HG03457 (cell line): ENCODE data around the gene SURF1.

ENCODE experiments used
- ATAC-seq: cut with Tn5 transposase; IDR thresholded peaks from one replicate; pipeline ENCODE4 v1.9.1; 2021; ENCODE audit warnings: moderate number of reproducible peaks; ENCODE audit not compliant: unreplicated experiment

The SURF1 gene

DNA sequence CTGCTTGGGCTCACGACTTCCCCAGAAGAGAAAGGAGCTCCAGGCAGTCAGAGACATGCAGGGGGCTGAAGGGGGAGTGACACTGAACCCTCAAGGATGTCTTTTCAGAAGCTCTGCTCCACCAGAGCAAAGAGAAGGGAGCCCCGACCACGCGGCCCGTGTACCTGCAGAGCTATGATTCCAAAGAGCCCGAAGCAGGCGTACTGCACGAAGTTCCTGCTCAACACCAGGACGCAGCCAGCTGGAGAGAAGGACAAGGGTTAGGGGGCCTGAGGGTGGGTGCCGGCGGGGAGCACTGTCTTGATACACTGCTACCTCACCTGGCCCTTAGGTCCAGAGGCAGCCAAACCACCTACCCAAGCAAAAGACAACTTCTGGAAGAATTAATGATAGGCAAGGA lies 10.1 kb upstream of the SURF1 start:
- no peak for ATAC-seq

DNA sequence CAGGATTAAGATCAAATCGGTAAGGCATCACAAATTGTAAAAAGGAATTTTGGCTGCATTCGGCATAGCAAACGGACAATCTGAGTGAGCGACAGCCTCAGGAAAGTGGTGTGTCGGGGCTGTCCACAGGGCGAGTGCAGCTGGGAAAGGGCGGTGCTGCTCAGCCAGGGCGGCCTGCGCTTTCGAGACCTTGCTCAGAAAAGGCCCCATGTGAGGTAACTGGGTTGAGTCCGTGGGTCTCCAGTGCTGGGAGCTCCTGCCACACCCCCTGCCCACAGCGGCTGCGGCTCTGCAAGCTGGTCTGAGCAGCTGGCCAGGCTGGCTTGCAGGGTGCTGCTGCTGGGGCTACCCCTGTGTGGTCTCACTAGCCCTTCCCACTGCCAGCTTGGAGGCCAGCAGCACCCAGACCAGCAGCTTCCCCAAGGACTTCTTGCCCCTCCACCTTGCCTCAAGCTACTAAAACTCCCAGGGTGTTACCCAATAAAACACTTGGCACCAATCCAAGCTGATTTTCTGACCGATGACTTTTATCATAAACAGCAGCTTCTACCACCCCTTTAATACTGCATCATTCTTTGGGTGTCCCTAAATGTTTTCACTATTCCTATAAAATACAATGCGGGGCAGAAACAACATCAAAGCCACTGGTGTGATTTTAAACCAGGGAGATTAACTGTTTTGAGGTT lies 6.2 kb upstream of the SURF1 start:
- no peak for ATAC-seq

GRCh38 chr9:133361507-133362092 lies 5.3 kb upstream of the SURF1 start:
- ATAC-seq: no peak

DNA sequence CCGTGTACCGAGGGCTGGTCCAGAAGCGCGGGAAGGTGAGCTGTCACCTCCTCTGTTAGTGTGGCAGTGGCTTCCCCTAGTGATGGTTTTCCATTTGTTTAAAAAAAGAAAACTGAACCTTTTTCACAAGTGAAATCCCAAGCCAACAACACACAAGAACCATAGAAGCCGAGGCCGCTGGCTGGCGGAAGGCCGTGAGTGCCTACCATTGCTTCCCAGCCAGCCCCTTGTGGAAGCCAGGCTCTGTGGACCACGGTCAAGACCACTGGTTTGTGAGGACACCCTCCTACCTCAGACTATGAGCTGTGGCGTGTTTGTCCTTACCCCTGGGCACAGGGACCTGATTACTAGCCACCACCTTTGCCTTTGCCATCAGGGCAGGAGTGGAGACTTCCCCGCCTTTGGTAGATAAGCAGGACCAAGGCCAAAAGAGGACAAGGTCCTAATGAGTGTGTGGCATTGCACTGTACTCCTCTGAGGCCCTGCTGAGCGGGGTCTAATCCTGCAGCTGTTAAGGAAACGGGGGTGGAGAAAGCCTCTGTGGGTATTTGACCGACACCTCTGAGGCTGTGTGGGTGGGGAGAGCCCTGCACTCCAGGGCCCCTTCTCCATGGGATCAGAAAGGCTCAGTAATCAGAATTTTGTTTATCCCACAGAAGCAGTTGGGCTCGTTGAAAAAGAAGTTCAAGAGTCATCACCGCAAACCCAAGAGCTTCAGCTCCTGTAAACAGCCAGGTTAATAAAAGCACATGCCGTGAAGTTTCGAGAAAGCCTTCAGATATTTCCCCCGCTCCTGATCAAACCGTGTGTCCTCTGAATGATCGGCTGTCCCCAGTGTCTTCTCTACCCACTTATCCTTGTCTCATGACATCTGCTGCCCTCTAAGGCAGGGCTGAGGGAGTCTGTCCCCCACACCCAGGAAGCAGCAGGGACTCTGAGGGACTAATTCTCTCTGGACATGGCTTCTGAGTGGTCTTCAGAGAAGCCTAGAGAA lies 4.4 kb upstream of the SURF1 start:
- ATAC-seq: no peak

GRCh38 chr9:133359399-133360175 lies 3.3 kb upstream of the SURF1 start:
- no peak for ATAC-seq

DNA sequence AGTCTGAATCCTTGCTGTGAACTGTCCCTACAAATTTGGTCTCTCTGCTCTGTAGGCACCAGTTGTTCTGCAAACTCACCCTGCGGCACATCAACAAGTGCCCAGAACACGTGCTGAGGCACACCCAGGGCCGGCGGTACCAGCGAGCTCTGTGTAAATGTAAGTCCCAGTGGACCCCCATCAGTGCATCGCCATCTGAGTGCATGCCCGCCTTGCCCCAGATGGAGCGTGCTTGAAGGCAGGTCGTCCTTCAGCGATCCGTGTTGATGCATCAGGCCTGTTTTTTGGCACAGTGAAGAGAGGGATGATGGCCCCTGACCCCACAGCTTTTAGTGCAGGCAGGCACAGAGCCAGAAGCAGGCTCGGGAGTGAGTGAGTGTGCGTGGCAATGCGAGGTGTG lies 1.4 kb upstream of the SURF1 start:
- ATAC-seq: no peak

DNA sequence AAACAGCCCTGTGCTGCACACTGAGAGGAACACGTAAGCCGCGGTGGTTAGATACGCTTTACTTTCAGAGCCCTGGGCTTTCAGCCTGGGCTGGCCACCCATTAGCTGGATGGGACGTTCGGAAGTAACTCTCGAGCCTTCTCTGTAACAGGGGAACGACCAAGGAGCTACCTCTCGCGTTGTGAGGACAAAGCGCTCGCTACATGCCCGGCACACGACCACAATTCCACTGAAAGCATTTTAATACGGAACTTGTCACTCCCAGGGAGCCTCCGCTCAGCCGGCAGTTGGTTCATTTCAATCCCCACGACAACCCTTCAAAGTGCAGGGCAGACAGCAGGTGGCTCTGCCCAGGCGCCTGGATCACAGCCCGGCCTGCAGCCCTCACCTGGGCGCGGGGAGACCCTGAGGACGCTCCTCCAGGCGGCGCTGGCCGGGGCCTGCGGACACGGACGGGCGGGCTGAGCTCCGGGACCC lies 368 bp downstream of the SURF1 start:
- no peak for ATAC-seq

GRCh38 chr9:133354766-133355165 lies 1.5 kb downstream of the SURF1 start:
- ATAC-seq: no peak

DNA sequence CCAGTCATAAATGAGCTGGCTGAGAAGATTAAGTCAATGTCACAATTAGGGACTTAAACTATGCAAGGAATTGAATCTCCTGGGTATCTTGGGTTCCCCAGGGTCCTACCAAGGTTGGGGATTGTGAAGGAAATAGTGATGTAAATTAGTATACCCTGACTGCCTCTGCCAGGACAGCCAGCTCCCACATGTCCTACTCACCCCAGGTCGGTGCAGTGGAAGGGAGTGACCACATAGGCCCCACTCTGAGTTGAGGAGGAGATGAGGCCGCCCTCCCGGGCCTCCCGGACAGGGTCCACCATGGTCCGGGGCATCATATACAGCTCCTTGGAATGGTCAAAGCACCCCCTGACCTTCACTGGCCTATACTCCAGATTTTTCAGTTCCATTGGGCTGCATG lies 2.7 kb downstream of the SURF1 start:
- no peak for ATAC-seq

DNA sequence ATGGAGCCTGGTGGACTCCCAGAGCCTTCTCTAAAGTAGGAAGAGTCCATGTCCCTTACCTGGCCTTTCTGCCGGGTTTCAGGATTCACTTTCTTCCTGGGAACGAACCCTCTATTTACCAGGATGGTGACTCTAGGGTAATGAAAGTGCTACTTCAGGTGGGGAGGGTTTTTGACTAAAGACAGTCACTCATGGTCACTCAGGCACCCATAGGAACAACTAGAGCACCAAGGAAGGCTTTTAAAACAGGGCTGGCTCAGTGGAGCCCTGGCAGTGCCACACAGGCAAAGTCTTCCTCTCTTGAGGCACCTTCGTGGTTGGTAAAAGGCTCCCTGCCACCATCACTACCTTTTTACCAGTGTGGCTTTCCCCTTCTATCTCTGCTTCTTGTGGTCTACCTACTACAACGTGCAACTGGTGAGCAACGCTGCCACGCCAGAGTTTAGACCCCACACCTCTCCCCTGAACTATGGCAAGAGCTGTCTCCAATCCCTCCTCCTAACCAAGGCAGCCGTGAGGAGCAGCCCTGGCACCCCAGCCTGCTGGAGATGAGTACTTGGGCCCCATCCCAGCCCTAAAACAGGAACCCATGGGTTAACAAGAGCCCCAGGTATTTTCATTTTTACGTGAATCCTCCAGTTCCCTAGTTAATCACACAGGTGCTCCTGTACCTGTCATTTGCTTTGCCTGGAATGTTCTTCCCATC lies 3.5 kb downstream of the SURF1 start:
- ATAC-seq: no peak

DNA sequence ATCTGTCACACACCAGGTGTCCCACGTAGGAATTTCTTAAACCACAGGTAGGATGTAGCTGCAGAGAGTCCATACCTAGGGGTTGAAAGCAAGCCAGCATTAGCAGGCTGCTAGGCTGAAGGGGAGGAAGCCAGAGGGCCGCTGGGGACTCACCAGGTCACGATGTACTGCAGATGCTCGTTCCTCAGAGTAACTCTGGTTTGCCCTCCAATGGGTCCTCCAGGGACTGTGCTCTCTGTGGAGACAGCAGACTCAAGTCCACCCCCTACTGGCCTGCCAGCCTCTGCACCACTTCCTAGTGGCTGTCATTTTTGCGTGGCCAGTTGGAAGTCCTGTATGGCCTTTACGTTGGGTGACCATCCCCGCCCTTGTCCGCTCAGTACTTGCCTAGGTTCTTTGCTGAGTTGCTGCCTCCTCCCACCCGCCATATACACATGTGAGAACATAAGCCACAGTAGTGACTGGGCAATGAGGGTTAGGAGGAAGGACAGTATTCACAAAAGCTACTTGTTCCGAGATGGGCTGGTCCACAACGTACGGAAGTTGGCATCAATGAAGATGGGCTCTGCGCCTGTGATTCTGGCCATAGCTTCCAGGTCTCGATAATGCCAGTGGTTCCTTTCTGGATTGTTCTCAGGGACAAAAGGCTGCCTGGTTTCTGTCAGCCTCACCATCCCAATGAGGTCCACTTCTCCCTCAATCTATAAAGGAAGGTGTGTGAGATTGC lies 4.2 kb downstream of the SURF1 start:
- ATAC-seq: no peak

- no peak for ATAC-seq
These were observed 4.8 kb downstream of the SURF1 start for GRCh38 chr9:133351526-133351907.

- ATAC-seq: no peak
These were observed 6.2 kb downstream of the SURF1 start for GRCh38 chr9:133349965-133350616.

DNA sequence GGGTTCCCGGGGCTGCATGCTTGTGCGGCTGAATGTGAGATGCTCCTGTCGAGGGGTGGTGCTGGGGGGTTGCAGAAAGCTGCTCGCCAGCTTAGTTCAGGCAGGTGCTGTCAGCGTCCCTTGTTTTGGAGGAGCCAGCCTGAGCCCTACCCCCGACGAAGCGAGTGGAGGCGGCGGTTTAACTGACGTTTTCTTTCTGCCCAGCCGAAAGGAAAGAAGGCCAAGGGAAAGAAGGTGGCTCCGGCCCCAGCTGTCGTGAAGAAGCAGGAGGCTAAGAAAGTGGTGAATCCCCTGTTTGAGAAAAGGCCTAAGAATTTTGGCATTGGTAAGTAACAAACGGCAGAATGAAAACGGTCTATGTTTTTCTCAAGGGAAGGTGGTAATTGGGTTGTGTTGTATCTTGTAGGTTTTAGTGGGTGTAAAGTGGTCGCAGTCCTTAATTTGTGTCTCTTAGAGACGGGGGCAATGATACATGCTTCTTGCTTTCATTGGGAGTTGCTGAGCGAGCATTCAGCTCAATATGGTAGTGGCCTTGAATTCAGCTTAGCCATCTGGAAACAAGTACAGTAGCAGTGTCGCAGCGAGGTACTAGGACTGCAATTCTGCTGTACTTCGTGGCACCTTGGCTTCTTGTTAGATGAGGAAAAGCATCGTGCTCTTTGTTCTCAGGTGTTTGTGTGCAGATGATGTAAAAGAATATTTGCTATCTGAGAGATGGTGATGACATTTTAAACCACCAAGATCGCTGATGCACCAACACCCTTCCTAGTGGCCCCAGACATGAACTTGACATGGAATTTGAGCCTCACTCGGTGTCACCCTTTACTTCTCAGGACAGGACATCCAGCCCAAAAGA lies 7.3 kb downstream of the SURF1 start:
- no peak for ATAC-seq

- peak; percentile 48 for ATAC-seq
These were observed 8.1 kb downstream of the SURF1 start, which contains the start of the genes MED22 and RPL7A for GRCh38 chr9:133347985-133348717. Gene MED22, minus strand, starts transcription at chr9:133348131. Its CDS starts 1,469 bp downstream, at chr9:133346662. Gene RPL7A, plus strand, starts transcription at chr9:133348218. Its CDS starts 26 bp downstream, at chr9:133348244.

- peak; percentile 32 for ATAC-seq
These were observed 8.7 kb downstream of the SURF1 start for GRCh38 chr9:133347515-133347984.
